Eye (tissue), 1 donor: ENCODE measurements around the gene SH3BP1.
"Not testable (repeated sequence)": the region's sequence is repeated elsewhere in the genome, so short reads cannot be mapped to it uniquely, and the experiment has no call there.

Experiments used
- DNase-seq: peaks from one replicate; pipeline ENCODE4 v3.0.0-alpha.2; 2015

The SH3BP1 gene

GRCh38 chr22:37680191-37680851 is 40.9 kb downstream of the SH3BP1 start:
- DNase-seq = no peak

GRCh38 chr22:37681001-37681424 is 41.5 kb downstream of the SH3BP1 start:
- no peak for DNase-seq

- DNase-seq = peak; percentile 81
Observed at GRCh38 chr22:37681556-37682049, 42.1 kb downstream of the SH3BP1 start.

GRCh38 chr22:37684803-37685615 is 45.5 kb downstream of the SH3BP1 start:
- no peak for DNase-seq

- DNase-seq = peak; percentile 98
Observed at GRCh38 chr22:37686002-37686982, 46.8 kb downstream of the SH3BP1 start, which contains the start of gene NOL12. Gene NOL12 (plus strand): TSS chr22:37686343. CDS start chr22:37686393, 50 bp downstream.

- no peak for DNase-seq
Observed at GRCh38 chr22:37690407-37690806, 50.9 kb downstream of the SH3BP1 start.

GRCh38 chr22:37690901-37691504 is 51.5 kb downstream of the SH3BP1 start:
- no peak for DNase-seq

- DNase-seq = no peak
Observed at GRCh38 chr22:37692627-37693285, 53.3 kb downstream of the SH3BP1 start.

- DNase-seq = not testable (repeated sequence)
Observed at GRCh38 chr22:37694131-37694530, 54.7 kb downstream of the SH3BP1 start.

- DNase-seq = not testable (repeated sequence)
Observed at GRCh38 chr22:37696260-37696656, 56.8 kb downstream of the SH3BP1 start.

- peak; percentile 98 for DNase-seq
Observed at GRCh38 chr22:37696657-37697537, 57.4 kb downstream of the SH3BP1 start, which contains the start of gene TRIOBP. Gene TRIOBP (plus strand): TSS chr22:37697048. CDS start chr22:37701366, 4,318 bp downstream.

- no peak for DNase-seq
Observed at GRCh38 chr22:37697538-37697835, 58.0 kb downstream of the SH3BP1 start.

- DNase-seq = no peak
Observed at GRCh38 chr22:37701141-37701786, 61.8 kb downstream of the SH3BP1 start.

GRCh38 chr22:37703906-37704305 is 64.4 kb downstream of the SH3BP1 start:
- no peak for DNase-seq

GRCh38 chr22:37704645-37705044 is 65.2 kb downstream of the SH3BP1 start:
- no peak for DNase-seq

GRCh38 chr22:37705205-37705604 is 65.7 kb downstream of the SH3BP1 start:
- DNase-seq = no peak
